ENCODE results near the gene GHR.

Gene GHR

GRCh38 chr5:42612750-42613366 lies 189.6 kb downstream of the GHR start:
- DNase-seq: no peak

DNA sequence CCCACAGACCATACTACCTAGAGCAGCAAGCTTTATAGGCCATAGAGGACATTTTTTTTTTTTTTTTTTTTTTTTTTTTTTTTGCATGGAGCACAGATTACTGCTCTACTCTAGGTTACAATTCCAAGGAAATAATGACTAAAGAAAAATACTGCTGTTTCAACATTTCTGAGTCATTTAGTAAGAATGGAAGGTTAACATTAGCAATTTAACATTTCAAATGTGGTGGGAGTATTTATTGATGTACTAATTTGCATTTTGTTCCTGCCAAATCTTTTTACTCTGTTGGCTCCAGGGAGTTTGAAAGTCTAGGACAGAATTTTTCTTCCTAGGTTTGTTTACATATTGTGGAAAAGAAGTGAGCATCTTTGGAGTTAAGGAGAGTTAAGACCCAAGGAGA lies 191.3 kb downstream of the GHR start:
- no peak for DNase-seq

DNA sequence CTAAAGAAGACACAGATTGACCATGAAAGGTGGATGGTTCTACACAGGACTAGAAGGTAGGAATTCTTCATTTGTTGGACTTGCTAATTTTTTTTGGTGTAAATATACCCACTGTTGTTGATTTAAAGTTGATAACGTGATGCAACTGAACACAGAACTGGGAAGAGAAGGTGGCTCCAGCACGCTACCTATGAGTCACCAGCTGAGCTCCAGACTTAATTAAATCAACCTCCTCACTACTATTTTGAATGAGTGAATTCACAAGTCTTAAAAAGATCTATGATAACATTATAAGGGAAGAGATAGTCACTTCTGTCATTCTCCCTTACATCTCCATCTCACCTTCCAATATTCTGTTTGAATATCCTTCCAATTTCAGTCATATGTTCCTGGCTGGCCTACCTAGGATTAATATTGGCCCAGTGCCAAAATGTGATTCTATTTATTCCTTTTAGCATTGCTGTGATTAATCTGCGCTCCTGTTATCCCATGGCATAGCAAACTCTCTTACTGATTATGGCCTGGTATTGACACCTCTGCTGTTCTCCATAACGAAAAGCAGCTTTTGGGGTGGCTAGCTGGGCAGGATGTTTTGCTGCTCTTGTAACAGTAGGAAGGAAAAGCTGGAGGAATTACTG lies 197.5 kb downstream of the GHR start:
- no peak for DNase-seq

DNA sequence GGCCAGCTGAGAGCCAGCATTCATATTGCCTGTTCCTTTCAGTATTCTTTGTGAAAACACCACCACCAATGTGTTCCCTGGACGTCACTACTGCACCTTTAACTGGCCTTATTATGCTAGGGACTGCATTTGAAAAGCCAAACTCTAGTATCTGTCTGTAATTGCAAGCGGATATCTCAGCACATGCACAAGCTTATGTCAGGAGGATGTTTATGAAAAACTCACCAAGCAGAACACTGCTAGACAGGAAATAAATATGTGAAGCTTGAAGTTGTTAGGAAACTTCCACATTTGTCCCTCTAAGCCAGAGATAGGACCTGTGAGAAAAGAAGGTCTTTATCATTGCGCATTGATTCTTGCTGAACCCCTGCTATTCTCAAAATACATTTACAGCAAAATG lies 198.0 kb downstream of the GHR start:
- DNase-seq: no peak

- no peak for DNase-seq
Observed at GRCh38 chr5:42621662-42622061, 198.4 kb downstream of the GHR start.

GRCh38 chr5:42624912-42625311 lies 201.7 kb downstream of the GHR start:
- DNase-seq: no peak

DNA sequence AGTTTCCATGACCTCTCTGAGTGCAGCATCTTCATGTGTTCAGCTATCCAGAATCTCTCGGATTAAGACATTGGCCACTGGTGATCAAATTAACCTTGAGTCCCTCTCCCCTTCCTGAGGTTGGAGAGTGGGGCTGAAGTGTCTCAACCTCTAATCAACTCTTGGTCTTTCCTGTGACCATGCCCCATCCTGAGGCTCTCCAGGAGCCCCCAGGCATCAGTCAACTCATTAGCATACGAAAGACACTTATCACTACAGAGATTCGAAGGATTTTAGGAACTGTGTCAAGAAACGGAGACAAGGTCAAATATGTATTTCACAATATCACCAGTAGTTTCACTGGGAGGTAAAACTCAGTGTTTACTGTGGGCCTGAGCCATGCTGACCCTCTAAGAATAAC lies 203.2 kb downstream of the GHR start:
- DNase-seq: no peak

GRCh38 chr5:42628821-42629220 lies 205.6 kb downstream of the GHR start:
- no peak for DNase-seq

- DNase-seq: no peak
Observed at GRCh38 chr5:42629284-42629683, 206.0 kb downstream of the GHR start.

DNA sequence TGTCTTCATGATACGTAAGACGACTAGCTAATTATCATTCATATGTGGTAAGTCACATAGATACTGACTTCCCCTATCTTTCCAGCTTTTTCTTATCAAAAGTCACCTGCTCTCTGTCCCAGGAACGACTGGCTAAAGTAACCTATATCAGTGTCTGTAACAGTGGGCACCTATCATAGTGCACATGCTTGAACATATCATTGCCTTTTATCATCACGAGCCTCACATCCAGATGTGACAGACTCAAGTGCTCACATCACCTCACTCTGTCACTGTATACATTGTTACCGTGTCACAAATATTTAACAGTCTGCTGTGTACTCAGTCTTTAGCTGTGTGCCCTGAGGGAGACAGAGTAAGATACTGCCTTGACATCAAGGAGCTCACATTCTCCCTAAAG lies 208.0 kb downstream of the GHR start:
- DNase-seq: no peak

DNA sequence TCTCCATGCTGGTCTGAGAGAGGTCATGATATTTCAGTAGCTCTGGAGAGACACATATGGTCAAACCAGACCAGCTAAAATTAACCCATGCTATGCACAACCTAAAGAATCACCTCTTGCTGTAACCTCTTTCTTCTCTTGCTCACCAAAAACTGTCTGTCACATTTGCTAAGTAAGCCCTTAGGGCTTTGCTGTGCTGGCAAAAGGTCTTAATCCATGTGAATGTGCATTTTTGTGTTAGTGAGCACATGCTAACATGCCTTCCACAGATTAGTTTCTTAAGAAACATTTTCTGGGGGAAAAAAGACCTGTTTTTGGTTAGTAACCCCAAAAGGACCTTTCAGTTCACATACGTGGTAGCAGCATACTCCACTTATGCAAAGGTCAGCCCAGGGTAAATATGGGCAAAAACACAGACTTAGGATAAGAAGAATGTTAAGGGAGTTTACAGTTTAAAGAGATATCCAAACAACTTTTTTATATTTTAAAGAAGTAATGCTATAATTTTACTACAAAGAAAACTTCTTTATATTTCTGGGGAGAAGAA lies 209.2 kb downstream of the GHR start:
- DNase-seq: no peak

- no peak for DNase-seq
Observed at GRCh38 chr5:42634575-42634974, 211.3 kb downstream of the GHR start.

GRCh38 chr5:42636425-42636824 lies 213.2 kb downstream of the GHR start:
- DNase-seq: no peak

GRCh38 chr5:42636946-42637345 lies 213.7 kb downstream of the GHR start:
- no peak for DNase-seq

DNA sequence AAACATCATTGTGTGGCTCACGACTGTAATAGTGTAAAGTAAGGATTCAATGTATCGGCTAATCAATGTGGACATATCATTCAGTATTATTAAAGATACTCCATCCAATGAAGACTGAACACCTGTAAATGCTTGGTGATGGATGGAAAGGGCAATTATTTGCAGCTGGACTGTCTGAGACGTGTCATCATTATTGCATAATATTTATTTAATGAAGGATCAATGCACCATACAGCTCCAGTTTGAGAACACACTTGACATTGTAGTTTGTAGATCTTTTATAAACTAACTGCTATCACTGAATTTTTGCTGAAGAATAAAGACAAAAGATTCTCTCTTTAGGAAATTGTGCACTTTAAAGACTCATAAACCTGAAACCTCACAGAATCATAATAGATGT lies 215.7 kb downstream of the GHR start:
- no peak for DNase-seq

- no peak for DNase-seq
Observed at GRCh38 chr5:42640835-42641234, 217.6 kb downstream of the GHR start.

DNA sequence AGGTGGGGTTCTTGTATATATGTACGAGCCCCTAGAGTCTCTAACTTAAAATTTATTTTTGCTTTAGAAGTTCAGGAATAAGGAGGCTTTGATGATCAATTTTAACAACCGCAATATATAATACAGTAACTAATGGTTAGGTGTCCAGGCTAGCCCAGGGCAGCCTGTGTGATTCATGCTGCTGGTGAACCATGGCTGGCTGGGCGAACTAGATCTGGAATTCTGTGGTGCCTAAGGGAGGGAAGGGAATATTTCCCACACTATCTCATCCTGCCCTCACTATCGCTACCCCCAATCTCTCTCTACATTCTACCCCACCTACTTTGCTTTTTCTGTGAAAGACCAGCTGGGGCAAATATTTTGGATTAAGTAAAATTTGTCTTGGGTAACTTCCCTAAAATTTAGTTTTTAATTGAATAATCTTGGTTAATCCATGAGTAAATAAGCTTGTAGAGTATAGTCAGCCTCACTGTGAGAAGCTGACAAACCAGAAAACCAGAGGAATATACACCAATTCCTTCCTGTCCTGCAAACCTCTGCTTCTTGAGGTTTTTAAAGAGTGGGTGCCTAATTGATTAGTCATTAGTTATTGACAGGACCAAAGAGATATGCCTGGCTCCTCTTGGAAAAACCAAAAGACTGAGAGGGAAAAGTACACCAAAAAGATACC lies 218.2 kb downstream of the GHR start:
- DNase-seq: no peak

- no peak for DNase-seq
Observed at GRCh38 chr5:42642006-42642405, 218.8 kb downstream of the GHR start.

DNA sequence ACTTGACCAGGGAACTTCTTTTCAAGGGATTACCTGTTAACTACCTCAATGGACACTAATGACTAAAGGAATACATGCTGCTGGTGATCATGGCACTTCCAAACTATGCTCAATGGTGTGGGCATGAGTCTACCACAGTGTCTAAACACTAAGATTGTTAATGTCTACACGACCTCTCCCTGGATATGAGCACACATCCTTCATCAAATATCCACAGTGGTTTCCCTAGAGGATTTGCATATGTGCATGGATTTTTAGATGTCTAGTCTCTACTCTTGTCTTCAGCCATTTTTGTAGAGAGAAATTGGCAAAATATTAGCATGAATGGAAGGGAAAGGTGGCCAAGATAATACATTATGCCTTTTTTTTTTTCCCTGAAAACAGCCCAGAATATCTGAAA lies 220.1 kb downstream of the GHR start:
- DNase-seq: no peak

GRCh38 chr5:42645138-42645537 lies 221.9 kb downstream of the GHR start:
- DNase-seq: no peak

GRCh38 chr5:42648036-42648435 lies 224.8 kb downstream of the GHR start:
- DNase-seq: no peak

GRCh38 chr5:42648915-42649314 lies 225.7 kb downstream of the GHR start:
- no peak for DNase-seq

DNA sequence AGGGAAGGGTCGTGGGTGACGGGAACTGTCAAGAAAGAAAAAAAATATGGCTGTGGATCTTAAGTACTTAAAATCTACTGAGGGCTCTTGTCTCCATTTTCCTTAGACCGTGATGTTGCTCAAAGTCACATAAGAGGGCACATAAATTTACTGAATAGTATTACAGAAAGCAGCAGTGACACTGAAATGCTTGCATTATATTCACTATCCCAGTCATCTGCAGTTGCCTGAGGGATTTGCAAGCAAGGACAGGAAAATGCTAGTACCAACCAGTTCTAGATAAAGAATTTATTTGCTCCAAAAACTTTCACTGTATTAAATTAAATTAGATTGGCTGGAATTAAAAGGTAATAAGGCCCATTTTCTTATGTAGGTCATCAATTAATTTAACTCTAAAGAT lies 226.8 kb downstream of the GHR start:
- no peak for DNase-seq

DNA sequence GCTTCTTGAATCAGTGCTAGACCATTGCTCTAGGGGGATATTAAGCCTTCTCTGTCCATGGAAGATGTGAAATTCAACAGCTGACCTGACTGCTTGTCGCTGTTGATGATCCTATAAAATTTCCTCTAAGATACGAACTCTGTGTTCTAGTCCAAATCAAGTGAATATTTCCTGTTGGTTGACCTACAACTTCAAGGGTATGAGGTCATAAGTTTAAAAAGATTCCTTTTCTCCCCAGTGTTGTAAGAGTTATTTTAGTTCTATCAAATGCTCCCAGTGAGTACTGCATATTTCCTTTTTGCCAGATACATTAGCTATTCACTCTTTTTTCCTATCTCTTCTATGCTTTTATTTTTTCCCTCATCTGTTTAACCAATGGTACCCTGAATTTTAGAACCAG lies 230.5 kb downstream of the GHR start:
- DNase-seq: no peak
